ENCODE measurements around the gene ITPK1.

DNA sequence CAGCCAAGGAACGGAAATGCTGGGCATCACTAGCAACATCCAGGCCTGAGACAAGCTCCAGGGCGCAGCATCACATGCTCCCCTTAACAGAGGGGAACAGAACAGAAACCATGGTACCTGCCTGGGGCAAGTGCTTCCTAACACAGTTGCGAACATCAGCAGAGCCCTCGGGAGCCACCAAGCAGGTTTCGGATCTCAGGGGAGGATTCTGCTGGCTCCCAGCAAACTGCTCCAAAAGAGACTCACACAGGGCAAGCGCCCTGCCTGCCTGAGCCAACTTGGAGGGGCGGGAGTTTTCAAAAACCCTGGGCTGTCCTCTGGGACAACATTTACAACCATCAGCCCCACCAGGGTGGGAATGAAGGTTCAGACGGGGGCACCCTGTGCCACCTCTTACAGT, 173.1 kb downstream of the ITPK1 start:
- TF ChIP-seq, protein P1, sequence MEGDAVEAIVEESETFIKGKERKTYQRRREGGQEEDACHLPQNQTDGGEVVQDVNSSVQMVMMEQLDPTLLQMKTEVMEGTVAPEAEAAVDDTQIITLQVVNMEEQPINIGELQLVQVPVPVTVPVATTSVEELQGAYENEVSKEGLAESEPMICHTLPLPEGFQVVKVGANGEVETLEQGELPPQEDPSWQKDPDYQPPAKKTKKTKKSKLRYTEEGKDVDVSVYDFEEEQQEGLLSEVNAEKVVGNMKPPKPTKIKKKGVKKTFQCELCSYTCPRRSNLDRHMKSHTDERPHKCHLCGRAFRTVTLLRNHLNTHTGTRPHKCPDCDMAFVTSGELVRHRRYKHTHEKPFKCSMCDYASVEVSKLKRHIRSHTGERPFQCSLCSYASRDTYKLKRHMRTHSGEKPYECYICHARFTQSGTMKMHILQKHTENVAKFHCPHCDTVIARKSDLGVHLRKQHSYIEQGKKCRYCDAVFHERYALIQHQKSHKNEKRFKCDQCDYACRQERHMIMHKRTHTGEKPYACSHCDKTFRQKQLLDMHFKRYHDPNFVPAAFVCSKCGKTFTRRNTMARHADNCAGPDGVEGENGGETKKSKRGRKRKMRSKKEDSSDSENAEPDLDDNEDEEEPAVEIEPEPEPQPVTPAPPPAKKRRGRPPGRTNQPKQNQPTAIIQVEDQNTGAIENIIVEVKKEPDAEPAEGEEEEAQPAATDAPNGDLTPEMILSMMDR (IDR thresholded peaks at IDR 0.05), result no peak
- TF ChIP-seq POLR2A (IDR thresholded peaks at IDR 0.05), result no peak
